ENCODE results near the gene SPAG16.

GRCh38 chr2:213247566-213247965 lies 36.7 kb upstream of the SPAG16 start:
- TF ChIP-seq CTCF (IDR thresholded peaks at IDR 0.05) (no peak), POLR2A (IDR thresholded peaks at IDR 0.05) (no peak)

Measured in prostate gland (tissue), 2 donors.